ENCODE data around the gene ARRDC5.

DNA sequence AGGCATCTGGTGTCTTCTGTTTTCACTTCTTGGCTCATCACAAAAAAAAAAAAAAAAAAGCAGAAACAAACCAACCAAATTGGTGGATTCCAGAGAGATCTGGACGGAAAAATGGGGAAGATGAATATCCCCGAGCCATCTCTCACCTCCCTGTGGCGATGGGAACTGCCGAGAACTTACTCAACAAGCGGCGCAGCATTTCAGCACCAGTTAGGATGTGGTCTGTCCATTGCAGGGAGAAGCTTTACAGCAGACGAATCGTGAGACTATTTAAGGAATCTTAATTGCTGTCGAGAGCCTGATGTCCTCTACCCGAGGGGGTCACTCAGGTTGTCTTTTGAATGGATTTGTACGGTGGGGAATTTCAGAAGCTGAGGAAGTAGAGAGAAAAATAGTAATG, 49.0 kb upstream of the ARRDC5 start:
- TF ChIP-seq, protein P1, sequence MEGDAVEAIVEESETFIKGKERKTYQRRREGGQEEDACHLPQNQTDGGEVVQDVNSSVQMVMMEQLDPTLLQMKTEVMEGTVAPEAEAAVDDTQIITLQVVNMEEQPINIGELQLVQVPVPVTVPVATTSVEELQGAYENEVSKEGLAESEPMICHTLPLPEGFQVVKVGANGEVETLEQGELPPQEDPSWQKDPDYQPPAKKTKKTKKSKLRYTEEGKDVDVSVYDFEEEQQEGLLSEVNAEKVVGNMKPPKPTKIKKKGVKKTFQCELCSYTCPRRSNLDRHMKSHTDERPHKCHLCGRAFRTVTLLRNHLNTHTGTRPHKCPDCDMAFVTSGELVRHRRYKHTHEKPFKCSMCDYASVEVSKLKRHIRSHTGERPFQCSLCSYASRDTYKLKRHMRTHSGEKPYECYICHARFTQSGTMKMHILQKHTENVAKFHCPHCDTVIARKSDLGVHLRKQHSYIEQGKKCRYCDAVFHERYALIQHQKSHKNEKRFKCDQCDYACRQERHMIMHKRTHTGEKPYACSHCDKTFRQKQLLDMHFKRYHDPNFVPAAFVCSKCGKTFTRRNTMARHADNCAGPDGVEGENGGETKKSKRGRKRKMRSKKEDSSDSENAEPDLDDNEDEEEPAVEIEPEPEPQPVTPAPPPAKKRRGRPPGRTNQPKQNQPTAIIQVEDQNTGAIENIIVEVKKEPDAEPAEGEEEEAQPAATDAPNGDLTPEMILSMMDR (IDR thresholded peaks at IDR 0.05; ENCODE audit: low read depth, low read length), result no peak
- no peak for TF ChIP-seq EZH2phosphoT487 (IDR thresholded peaks at IDR 0.05; ENCODE audit: low read depth)

Measured in OCI-LY3 (cell line).